Activated CD4-positive, CD25-positive, alpha-beta regulatory T cell treated with anti-CD3 and anti-CD28 coated beads, Interleukin-2, amount 50 U/mL, for 72 hours (primary cell): ENCODE measurements around the gene KDM4D.
"Not testable (repeated sequence)": the region's sequence is repeated elsewhere in the genome, so short reads cannot be mapped to it uniquely, and the experiment has no call there.

Source experiments
- DNase-seq: peaks from one replicate; pipeline ENCODE4 v3.0.0; 2021

KDM4D gene

DNA sequence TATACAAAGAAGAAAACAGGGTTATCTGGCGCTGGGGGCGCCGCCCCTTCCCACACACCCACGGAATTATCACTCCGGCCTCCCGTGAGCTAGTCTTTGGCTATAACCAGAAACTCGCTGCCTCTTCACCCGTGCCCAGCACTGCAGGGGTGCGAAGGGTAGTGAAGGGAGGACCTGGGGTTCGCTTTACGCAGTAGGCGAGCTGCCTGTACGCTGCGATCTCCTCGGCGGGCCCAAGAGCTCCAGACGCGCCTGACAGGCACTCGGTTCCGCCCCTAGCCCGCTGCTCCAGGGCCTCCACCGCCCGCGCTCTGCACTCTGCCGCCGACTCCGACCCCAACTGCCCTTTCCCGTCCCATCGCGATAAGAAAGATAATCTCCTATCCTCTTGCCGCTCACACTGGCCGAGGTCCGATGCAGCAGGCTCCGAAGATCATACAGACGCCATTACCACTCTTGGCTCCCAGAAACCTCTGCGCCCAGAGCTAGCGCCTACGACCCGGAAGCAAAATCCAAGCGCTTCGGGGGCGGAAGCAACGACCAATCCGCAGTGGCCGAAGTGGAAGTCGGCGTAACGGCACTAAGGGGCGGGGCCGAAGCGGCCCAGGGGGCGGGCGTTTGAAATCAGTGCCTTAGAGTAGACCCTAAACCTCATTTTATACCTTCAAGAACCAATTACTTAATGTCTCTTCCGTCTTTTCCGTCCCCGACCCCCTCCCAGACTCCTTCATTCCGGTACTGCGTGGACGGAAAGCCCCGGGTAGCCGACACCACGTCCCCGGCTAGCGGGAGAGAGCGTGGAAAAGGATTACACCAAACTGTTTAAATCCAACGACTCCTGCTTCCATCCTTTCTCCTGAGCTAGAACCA, at the start of gene KDM4D, which contains the start of gene CWC15:
Gene KDM4D, plus strand, starts transcription at position 611 of the 870 bp plus-strand sequence. CDS start 23,664 bp downstream, outside the sequence.
Gene CWC15, minus strand, starts transcription at position 458 of the 870 bp plus-strand sequence. CDS start 1,371 bp downstream, outside the sequence.
- peak; percentile 91 for DNase-seq

DNA sequence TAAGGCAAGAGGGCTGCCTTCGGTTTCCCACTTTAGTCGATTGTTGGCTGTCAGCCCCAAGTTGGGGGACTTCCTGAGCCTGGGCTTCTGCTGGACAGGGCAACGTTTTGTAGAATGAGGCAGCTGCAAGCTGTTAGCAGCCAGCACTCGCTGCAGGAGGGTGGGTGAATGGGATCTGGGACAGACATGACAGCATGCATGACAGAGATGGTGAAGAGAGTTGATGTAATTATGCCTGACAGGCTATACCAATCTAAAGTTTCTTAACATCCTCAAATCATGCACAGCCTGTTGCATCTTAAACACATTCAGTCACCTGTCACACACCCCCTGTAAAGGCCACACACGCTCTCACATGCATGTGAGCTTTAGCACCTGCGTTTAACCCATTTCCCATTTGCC, 49.3 kb upstream of the KDM4D start:
- no peak for DNase-seq

DNA sequence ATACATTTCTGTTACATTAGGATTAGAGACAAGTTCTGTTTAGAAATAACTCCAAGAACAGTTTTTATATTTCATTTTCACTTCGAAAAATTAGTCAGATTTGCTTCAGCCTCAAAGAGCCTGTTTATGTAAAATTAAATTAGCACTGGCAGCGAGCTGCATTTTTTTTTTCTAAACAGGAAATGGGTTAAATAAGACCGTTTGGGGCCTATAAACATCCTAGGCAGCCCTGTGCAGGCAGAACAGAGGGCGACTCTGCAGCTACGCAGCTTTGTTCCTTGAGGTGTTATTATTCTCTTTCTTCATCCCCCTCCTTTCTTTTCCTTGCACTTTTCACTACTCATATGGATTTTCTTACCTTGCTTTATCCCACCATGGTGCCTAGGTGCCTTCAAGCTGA, 48.9 kb upstream of the KDM4D start:
- no peak for DNase-seq

DNA sequence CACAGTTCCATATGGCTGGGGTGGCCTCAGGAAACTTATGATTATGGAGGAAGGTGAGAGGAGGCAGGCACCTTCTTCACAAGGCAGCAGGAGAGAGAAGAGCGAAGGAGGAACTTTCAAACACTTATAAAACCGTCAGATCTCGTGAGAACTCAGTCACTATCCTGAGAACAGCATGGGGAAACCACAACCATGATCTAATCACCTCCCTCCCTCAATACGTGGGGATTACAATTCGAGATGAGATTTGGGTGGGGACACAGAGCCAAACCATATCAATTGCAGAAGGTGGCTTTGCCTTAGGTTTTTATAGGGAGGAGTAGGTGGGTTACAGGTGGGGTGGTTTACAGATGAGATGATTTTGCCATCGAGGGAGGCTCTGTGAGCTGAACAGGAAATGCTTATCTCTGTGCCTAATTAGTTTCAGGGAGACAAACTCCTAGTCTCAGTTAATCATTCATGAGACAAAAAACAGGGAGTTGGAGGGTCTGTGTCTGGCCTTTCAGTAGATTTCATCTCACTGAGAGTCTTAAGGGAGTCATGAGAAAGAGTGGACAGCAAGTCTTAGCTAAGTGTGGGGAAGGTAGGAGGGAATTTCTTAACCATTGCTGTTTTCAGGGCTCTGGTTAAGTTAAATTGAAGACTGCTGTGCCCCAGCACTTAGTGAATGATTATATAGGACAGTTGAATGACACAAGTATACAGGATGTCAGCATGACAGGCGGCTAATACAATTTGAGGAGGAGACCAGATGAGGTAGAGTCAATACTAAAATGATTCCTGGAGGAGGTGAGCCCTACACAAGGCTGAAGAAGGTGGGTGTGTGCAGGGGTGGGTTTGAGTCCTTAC, 47.9 kb upstream of the KDM4D start:
- no peak for DNase-seq

DNA sequence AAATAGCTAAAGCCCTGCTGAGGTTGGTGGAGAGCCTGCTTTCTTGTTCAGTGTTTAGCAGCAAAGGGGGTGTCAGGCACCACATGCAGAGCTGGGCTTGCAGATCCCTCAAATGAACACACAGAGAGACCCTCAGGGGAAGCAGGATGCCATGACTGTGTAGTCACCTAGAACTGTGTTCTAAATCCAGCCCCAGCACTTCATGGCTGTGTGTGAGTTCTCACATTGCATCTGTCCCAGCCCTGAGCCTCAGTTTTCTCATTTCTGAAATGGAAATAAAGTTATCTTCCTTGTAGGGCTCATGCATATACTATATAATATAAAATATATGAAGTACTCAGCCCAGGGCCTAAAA, 47.3 kb upstream of the KDM4D start:
- no peak for DNase-seq

DNA sequence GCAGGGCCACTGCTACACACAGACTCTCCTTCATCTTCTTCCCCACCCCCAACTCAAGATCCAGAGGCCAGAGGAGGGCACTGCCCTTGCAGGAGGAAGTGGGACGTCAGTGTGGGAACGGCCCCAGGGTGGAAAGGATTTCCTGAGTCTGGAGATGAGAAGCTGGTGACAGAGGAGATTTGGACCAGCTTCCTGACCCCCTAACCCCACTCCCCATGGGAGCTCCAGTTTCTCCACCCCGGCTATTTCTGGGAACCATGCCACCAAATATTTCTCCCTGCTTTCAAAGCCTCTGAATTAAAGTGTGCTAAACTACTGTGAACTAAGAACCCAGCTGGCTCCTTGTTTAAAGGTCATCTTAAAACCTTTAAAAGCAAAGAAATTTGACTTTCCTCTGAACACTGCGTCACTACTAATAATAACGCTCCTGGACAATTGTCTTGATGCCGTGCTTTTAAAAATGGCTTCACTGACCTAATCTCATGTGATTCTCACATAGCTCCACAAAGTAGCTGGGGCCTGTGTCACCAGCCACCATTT, 46.7 kb upstream of the KDM4D start:
- no peak for DNase-seq

DNA sequence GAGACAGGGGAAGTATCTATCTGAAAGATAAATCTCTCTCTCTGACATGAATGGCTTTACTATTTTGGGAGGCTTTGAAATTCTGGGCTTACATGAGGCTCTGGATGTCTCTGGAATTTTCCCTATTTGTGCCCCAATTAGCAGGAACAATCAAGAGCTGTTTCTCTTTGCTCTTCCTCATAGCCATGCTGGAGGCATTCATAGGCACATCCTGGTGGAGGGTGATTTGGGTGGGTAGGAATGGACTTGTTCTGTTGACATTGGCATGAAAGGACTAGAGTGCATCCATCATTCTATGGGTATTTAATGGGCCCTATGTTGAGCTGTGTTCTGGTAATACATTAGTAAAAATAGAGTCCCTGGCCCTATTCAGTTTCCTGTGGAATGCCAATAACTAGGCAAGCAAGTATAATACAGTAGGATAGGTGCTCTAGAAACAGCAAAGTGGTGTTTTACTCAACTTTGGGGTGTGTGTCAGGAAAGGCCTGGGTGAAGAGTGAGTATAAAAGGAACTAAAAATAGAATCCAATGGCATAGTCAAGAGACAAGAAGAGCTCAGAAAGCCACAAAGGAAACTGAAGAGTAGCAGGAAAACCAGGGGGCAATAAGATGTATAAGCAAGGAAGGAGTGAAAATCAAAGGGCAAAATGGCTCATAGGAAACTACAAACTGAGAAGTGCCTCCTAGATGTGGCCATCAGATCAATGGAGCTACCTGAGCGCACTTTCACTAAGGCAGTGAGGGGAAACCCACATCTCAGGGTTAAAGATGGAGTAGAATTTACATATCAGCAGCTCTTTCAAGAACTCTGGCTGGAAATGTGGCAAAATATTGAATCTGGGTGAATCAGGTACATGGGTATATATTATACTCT, 45.2 kb upstream of the KDM4D start:
- no peak for DNase-seq

DNA sequence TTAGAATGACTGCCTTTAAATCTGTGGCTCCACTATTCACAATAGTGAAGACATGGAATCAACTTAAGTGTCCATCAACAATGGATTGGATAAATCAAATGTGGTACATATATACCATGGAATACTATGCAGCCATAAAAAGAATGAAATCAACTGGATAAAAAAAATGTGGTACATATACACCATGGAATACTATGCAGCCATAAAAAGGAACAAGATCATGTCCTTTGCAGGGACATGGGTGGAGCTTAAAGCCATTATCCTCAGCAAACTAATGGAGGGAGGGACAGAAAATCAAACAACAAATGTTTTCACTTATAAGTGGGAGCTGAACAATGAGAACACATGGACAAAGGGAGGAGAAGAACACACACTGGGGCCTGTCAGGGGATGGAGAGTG, 41.4 kb upstream of the KDM4D start:
- not testable (repeated sequence) for DNase-seq

DNA sequence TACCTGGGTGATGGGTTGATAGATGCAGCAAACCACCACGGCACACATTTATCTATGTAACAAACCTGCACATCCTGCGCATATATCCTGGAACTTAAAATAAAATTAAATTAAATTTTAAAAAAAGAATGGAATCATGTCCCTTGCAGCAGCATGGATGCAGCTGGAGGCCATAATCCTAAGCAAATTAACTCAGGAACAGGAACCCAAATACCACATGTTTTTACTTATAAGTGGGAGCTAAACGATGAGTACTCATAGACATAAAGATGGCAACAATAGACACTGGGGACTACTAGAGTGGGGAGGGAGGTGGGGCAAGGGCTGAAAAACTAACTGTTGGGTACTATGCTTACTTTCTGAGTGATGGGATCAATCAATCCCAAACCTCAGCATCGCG, 41.0 kb upstream of the KDM4D start:
- no peak for DNase-seq

DNA sequence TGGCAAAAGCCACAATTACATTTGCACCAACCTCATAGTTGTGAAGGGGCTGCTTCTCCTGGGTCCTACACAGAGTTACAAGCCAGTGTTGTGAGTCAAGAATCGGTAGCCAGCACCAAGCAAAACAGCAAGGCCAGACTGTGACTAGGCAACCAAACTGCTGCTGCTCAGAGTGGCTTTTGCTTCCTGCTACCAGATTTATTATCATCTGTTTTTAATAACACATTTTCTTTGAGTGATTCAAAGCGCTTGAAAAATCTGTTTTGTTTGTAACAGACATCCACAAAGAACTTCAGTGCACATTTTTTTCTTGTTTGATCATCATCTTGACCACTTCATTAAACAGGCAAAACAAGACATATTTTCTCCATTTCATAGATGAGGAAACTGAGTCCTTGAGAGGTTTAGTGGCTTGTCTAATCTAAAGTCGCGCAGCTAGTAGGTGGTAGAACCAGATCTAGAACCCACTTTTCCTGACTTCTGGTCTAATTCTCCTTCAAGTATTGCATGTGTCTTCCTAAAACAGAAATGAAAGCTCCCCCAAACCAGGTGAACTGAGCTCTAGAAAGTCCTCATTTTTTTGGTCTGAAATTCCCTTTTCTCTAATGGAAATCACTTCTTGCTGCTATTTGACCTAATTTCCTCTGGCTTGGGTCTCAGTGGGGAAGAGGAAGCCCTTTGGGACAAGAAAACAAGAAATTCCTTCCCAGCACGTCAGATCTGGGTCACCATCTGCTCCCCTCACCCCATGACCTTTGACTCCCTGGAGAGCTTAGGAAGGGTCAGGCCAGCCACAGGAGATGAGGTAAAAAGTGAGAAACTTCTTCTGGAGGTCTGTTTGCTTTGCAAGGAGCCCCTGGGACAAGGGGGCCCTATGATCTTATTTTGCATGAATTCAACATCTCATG, 40.0 kb upstream of the KDM4D start:
- DNase-seq, result no peak

DNA sequence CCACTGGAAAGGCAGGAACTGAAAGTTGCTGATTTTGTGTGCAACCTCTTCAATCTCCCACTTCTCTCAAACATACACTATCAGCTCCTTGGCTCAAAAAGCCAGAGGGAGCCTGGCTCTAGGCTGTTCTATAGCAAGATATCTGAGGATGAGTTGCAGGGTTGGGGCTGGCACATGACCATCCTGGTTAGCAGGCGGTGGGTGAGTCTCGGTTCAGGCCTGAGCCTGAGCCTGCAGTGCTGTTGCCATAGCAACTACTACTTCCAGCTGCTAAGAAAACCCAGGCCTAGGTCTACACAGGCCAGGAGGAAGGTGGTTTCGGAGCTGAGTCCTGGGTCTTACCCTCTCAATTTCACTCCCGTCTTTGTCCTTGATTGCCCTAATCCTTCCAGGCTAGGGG, 39.1 kb upstream of the KDM4D start:
- no peak for DNase-seq

DNA sequence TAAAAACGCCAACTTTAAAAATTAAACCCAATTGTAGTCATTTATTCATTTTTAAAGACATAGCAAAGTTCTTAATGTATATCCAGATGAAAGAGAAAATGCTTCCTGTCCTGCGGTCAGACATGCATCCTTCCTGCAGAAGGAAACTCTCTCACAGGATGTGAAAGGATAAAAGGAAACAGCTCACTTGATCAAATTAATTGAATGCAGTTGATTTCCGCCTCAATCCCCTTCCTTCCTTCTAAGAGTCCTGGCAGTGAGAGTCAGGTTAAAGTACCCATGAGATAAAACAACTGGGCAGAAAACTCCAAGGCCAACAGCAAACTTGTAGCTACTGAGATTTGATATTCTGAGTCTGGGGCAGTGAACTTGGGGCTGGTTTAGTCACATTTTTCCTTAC, 38.7 kb upstream of the KDM4D start:
- DNase-seq, result no peak

DNA sequence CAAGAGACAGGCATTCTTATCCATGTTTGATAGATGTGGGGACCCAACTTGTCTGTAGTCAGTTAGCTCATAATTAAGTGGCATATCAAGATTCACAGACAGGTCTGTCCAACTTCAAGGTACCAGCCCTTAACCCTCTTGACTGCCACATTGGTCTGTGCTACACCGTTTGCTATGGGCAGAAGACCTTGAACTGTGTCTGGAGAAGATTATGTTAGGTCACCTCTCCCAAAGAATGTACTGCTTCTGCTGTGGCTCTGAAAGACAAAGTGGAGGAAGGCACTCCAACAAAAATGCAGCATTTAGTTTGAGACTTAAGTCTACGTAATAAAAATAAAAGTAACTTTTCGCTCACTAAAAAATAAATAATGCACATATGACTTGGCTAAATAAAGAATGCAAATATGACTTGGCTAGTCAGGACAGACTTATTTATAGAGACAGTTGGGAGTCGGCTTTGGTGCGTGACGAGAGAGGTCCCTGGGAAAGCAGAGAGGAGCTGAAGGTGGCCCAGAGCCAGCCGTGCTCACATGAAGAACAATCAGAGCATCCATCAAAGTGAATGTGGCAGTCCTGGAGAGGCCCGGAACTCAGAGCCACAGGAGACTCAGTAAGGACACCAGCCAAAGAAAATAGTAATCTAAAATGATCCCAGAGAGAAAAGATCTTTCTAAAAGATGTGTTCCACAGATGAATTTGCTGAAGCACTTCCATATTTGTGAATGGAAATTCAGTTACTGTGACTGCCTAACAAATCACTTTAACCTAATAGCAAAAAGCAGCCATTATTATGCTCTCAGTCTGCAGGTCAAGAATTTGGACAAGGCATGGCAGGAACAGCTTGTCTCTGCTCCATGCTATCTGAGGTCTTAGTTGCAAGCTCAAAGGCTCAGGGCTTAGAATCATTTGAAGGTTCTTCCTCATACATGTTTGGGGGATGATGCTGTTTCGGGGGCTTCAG, 35.1 kb upstream of the KDM4D start:
- DNase-seq, result no peak

DNA sequence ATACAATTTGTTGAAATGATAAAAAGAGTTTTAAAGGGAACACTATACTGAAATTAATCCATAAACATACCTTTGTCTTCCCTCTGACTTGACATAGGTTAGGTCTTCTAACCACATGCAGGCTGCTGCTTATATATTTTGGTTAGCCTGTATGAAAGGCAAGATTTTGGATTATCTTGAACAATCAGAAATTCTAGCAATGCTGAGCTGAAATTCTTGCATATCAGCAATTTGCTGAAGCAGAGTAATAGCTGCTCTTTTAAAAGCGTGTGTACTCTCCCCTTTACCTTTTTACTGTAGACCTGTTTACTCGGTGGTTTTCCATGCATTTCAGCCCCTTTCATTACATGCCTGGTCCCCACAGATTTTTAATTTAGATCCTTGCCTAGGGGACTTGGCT, 34.2 kb upstream of the KDM4D start:
- DNase-seq, result no peak

DNA sequence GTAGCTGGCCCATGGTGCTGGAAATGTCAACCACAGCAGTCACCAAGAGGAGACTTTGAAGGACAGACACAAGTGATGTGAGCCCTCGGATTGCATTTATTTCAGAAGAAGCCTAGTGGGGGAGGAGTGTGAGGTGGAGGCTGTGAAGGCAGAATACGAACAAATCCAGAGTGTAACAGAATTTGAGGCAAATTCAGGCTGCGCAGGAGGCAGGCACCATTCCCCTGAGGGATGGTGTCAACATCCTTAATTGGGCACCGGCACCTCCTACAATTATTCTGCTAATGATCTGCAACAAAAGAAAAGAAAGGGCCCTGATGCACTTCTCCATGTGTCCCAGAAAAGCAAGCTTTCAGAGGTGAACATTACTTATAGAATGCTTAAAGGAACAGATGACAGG, 32.4 kb upstream of the KDM4D start:
- DNase-seq, result no peak

DNA sequence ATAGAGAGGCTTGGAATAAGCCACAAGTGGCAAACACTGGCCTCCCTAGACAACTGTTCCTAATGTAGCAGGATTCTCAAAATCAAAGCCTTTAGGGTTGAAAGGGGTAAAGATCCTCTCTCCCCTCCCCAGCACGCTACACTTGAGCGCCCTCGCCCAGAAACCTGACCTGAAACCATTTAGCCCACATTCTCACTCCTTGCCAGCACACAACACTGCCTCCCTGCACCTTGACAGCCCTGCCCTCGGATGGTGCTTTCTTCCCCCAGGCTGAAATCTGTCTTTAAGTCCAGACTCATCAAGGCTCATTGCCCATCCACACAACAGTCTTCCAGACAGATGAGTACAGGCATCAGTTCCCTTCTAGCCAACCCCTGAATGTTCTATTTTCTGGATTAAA, 26.7 kb upstream of the KDM4D start:
- DNase-seq, result no peak

DNA sequence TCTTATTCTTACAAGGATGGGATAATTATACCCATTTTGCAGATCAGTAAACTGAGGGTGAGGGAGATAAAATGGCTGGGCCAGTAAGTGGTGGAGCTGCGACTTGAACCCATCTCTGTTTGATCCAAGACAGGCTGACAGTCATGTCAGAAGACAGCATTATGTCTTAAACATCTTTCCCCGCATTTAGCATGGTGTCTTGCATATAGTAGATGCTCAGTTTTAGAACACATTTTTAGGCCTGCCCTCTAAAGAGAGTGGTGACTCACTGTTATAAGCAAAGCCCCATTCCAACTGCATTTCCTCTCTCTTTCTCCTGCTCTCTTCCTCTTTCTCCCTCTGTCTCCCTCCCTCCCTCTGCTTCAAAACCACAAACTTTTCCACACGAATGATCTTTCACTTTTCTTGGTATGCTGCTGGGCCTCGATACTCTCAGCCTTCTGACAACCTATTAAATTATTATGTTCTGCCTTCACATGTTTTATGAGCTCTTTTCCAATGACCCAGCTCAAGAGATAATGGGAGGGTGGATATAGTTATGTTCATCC, 25.4 kb upstream of the KDM4D start:
- DNase-seq, result no peak

DNA sequence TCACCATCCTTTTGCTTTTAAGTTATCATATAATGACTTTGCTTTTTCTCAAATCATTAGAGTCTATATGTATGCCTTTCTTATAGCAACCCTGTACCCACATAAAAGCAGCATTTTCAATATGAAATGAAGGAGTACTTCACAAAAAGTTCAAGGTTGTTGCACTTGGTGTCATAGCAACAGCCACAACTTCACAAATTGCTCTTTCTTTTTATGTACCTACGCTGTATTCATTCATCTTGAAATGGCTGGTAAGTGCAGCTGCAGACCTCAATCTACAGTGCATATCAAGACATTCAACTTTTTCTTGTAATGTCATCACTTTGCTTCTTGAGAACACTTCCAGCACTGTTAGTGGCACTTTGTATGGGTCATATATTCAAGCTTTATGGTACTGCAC, 18.8 kb upstream of the KDM4D start:
- no peak for DNase-seq

DNA sequence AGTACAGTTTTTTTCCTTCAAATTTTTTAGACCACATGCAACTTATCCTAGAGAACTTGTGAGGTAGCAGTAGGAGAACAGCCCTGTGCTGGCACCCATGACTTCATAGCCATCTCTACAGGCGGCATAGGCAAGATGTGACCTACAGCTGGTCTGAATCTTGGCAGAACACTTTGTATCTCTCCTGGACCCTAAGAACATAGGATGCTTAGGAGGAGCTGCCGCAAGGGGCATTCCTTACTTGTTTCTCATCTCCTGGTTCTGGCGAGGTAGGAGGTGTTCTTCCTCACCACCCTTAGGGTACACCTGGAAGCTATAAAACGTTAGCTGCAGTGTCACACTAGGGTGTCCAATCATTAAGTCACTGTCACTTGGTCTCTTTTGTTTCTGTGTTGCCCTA, 16.5 kb upstream of the KDM4D start:
- DNase-seq, result no peak

DNA sequence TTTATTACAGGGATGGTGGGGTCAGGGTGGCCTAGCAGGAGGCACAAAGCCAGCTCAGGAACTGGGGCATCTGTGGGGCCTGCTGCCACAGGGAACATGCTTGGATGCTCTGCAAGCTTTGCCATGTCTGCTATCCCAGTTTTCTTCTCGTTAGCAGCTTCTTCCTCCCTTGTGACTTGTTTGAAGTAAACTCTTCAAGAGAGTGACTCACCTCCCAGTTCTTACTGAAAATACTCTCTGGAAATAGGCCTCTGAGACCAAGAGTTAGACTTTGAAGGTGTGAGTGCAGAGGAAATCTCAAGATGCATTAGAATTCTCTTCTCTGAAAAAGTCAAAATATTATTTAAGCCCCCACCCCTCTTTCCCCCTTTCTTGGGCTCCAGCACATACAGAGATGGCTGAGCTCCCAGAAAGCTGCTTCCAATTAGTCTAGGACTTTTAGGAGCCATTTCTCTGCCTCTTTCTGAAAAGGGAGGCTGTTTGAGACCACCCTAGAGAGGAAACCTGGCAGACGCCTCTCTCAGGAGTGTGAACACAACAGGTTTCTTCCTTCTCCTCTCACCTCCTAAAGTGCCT, 15.3 kb upstream of the KDM4D start:
- DNase-seq, result no peak
